ENCODE results near the gene ICOSLG.
"Not testable (repeated sequence)": the region's sequence is repeated elsewhere in the genome, so short reads cannot be mapped to it uniquely, and the experiment has no call there.

The ICOSLG gene

DNA sequence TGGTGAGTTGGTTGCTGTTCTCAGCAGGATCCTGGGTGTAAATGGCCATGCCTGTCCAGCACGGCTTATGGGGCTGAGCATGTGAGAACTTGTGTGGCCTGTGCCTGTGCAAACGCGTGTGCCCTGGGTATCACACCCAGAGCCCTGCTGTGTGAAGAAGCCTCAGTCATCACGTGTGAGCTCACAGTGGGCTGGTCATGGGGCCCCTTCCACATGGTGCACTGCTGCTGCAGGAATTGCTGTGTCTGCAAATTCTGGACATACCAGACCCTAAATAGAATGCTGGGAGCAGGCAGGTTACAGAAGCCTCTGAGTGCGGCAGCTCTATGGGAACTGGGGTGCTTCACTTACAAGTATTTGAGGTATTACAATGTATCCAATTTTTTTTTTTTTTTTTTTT, 17.4 kb downstream of the ICOSLG start:
- not testable (repeated sequence) for H3K4me1 ChIP-seq (ENCODE audit: control insufficient read depth, insufficient read depth, low read length); H3K27ac ChIP-seq (ENCODE audit: insufficient read depth, low read depth, low read length, poor library complexity, severe bottlenecking); H3K4me3 ChIP-seq (ENCODE audit: insufficient read depth, low read depth, low read length); H3K27me3 ChIP-seq (ENCODE audit: control insufficient read depth, insufficient read depth, low read length, poor library complexity, severe bottlenecking); H3K36me3 ChIP-seq (ENCODE audit: control insufficient read depth, insufficient read depth, low read length); H3K9me3 ChIP-seq (ENCODE audit: control insufficient read depth, low read length)
- WGBS, 2 experiments, result no CpG with 5 or more reads among the region's 5 CpGs

GRCh38 chr21:44220674-44221073, 20.1 kb downstream of the ICOSLG start:
- H3K27me3 ChIP-seq (ENCODE audit: control insufficient read depth, insufficient read depth, low read length, poor library complexity, severe bottlenecking); H3K4me3 ChIP-seq (ENCODE audit: insufficient read depth, low read depth, low read length); H3K36me3 ChIP-seq (ENCODE audit: control insufficient read depth, insufficient read depth, low read length); H3K27ac ChIP-seq (ENCODE audit: insufficient read depth, low read depth, low read length, poor library complexity, severe bottlenecking); H3K4me1 ChIP-seq (ENCODE audit: control insufficient read depth, insufficient read depth, low read length); H3K9me3 ChIP-seq (ENCODE audit: control insufficient read depth, low read length): not testable (repeated sequence)
- WGBS, 2 experiments, result no CpG with 5 or more reads among the region's 18 CpGs

- WGBS, 2 experiments, result no CpG with 5 or more reads among the region's 8 CpGs
- H3K27ac ChIP-seq (ENCODE audit: insufficient read depth, low read depth, low read length, poor library complexity, severe bottlenecking), result not testable (repeated sequence)
Measured at GRCh38 chr21:44218461-44218860, 22.3 kb downstream of the ICOSLG start.

DNA sequence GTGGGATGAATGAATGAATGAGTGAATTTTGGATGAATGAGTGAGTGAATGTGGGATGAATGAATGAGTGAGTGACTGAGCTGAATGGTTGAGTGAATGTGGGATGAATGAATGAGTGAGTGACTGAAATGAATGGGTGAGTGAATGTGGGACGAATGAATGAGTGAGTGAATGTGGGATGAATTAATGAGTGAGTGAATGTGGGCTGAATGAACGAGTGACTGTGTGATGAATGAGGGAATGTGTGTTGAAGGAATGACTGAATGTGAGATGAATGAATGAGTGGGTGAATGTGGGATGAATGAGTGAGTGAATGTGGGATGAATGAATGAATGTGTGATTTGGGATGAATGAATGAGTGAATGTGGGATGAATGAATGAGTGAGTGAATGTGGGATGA, 28.8 kb downstream of the ICOSLG start:
- not testable (repeated sequence) for H3K36me3 ChIP-seq (ENCODE audit: control insufficient read depth, insufficient read depth, low read length); H3K4me1 ChIP-seq (ENCODE audit: control insufficient read depth, insufficient read depth, low read length); H3K27me3 ChIP-seq (ENCODE audit: control insufficient read depth, insufficient read depth, low read length, poor library complexity, severe bottlenecking); H3K27ac ChIP-seq (ENCODE audit: insufficient read depth, low read depth, low read length, poor library complexity, severe bottlenecking); H3K9me3 ChIP-seq (ENCODE audit: control insufficient read depth, low read length); H3K4me3 ChIP-seq (ENCODE audit: insufficient read depth, low read depth, low read length)
- no CpG with 5 or more reads among the region's 2 CpGs for WGBS, 2 experiments

More at GRCh38 chr21:44218461-44218860, 22.3 kb downstream of the ICOSLG start:
- H3K4me1 ChIP-seq (ENCODE audit: control insufficient read depth, insufficient read depth, low read length); H3K4me3 ChIP-seq (ENCODE audit: insufficient read depth, low read depth, low read length); H3K36me3 ChIP-seq (ENCODE audit: control insufficient read depth, insufficient read depth, low read length); H3K27me3 ChIP-seq (ENCODE audit: control insufficient read depth, insufficient read depth, low read length, poor library complexity, severe bottlenecking); H3K9me3 ChIP-seq (ENCODE audit: control insufficient read depth, low read length): not testable (repeated sequence)

DNA sequence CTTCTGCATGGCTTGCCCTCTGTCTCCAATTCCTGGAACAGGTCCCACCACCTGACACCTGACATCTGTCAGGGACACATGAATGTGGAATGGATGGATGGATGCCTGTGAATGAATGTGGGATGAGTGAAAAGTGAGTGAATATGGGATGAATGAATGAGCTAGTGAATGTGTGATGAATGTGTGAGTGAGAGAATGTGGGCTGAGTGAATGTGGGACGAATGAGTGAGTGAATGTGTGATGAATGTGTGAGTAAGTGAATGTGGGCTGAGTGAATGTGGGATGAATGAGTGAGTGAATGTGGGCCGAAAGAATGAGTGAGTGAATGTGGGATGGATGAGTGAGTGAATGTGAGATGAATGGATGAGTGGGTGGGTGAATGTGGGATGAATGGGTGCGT, 29.2 kb downstream of the ICOSLG start:
- H3K4me1 ChIP-seq (ENCODE audit: control insufficient read depth, insufficient read depth, low read length); H3K27ac ChIP-seq (ENCODE audit: insufficient read depth, low read depth, low read length, poor library complexity, severe bottlenecking); H3K4me3 ChIP-seq (ENCODE audit: insufficient read depth, low read depth, low read length); H3K27me3 ChIP-seq (ENCODE audit: control insufficient read depth, insufficient read depth, low read length, poor library complexity, severe bottlenecking); H3K9me3 ChIP-seq (ENCODE audit: control insufficient read depth, low read length); H3K36me3 ChIP-seq (ENCODE audit: control insufficient read depth, insufficient read depth, low read length): not testable (repeated sequence)
- WGBS, 2 experiments, result no CpG with 5 or more reads among the region's 3 CpGs

- H3K9me3 ChIP-seq (ENCODE audit: control insufficient read depth, low read length); H3K27ac ChIP-seq (ENCODE audit: insufficient read depth, low read depth, low read length, poor library complexity, severe bottlenecking); H3K27me3 ChIP-seq (ENCODE audit: control insufficient read depth, insufficient read depth, low read length, poor library complexity, severe bottlenecking); H3K4me3 ChIP-seq (ENCODE audit: insufficient read depth, low read depth, low read length); H3K36me3 ChIP-seq (ENCODE audit: control insufficient read depth, insufficient read depth, low read length); H3K4me1 ChIP-seq (ENCODE audit: control insufficient read depth, insufficient read depth, low read length): not testable (repeated sequence)
- 83 to 92% methylated on average over 4 of the region's 15 CpGs for WGBS, 2 experiments
Measured at GRCh38 chr21:44207860-44208646, 32.7 kb downstream of the ICOSLG start.

DNA sequence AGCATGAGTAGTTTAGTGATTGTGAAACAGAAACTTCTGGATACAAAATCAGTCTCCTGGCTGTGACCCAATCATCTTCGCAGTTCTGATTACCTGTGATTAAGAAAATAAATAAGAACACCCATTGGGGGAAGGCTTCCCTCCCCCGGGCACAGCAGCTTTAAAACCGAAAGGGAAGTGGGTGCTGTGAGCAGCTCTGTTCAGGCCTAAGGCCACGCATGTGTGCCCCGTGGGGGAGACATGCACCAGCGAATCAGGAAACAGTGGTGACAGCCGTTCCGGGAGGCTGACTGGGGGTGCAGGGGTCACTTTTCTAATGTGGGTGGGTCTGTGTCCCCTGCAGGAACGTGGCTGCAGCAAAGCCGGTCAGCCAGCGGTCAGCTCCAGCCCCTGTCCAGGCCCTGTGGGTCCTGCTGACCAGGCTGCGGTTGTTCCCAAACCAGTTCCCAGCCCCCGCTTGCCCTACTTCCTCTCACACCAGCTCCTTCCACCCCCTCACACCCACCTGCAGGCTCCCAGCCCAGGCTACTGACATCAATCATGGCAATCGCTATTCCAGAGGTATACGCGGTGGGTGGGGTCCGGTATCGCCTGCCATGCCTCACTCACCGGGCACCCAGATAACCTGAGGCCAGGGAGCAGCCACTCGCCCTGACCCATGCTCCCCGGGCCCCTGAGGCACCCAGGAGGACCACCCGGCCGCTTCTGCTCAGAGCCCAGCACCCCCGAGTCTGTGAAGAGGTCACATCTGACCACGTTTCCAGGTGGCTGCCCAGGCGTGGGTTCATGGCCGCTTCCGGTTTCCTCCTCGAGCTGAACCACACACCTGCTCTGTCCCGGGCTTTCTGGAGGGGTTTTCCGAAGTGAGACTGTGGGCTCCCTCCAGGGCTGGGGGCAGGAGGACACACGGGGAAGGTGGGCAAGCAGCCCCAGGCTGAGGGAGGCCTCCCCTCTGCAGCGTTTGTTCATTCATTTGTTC, 33.8 kb downstream of the ICOSLG start:
- not testable (repeated sequence) for H3K4me3 ChIP-seq (ENCODE audit: insufficient read depth, low read depth, low read length); H3K27ac ChIP-seq (ENCODE audit: insufficient read depth, low read depth, low read length, poor library complexity, severe bottlenecking); H3K9me3 ChIP-seq (ENCODE audit: control insufficient read depth, low read length); H3K4me1 ChIP-seq (ENCODE audit: control insufficient read depth, insufficient read depth, low read length); H3K27me3 ChIP-seq (ENCODE audit: control insufficient read depth, insufficient read depth, low read length, poor library complexity, severe bottlenecking); H3K36me3 ChIP-seq (ENCODE audit: control insufficient read depth, insufficient read depth, low read length)
- WGBS, 2 experiments, result no CpG with 5 or more reads among the region's 33 CpGs

DNA sequence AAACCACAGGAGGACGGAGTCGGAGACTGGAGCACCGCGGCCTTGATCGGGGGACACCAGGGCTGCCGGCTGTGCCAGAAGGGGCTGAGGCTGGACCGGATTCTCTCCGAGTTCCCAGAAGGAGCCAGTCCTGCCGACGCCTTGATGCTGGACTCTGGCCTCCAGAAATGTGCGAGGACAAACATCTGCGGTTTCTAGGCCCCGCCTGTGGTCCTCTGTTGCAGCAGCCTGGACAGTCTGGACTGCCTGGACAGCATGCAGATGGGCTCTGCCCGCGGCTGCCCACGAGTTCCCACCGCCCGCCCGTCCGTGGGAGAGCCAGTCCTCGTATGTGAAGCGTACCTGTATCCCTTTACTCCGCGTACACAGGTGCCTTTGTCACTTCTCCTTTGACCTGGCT, 34.6 kb downstream of the ICOSLG start:
- not testable (repeated sequence) for H3K27me3 ChIP-seq (ENCODE audit: control insufficient read depth, insufficient read depth, low read length, poor library complexity, severe bottlenecking); H3K4me3 ChIP-seq (ENCODE audit: insufficient read depth, low read depth, low read length); H3K9me3 ChIP-seq (ENCODE audit: control insufficient read depth, low read length); H3K4me1 ChIP-seq (ENCODE audit: control insufficient read depth, insufficient read depth, low read length); H3K27ac ChIP-seq (ENCODE audit: insufficient read depth, low read depth, low read length, poor library complexity, severe bottlenecking); H3K36me3 ChIP-seq (ENCODE audit: control insufficient read depth, insufficient read depth, low read length)
- WGBS, 2 experiments, result no CpG with 5 or more reads among the region's 24 CpGs

DNA sequence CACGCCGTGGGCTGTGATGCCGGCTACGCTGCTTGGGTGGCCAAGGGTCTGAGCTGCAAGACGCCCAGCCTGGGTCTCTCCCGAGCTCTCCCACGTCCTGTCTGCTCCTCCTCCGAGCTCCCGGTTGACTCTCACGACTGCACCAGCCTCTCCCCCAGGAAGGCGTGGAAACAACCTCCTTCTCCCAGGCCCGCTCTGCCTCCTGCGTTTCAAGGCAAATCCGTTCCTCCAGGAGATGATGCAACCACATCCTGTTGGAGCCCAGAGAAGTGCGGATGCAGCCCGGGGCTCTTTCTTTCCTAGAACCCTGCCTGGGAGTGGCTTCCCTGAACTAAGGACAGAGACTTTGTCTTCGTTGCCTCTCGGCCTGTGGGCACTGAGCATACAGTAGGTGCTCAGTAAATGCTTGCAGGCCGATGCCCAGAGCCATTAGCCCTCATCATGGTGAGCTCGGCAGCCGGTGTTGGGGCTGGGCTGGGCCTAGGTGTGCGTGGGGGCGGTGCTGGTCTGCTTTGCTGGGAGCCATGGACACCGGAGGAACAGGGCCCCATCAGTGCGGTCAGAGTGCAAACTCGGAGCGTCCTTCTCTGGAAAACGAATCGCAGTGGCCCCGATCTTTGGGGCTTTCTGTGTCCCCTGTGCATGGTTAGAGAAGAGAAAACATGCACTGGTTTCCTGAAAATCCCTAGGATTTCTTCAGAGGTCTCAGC, 38.0 kb downstream of the ICOSLG start:
- not testable (repeated sequence) for H3K9me3 ChIP-seq (ENCODE audit: control insufficient read depth, low read length); H3K27me3 ChIP-seq (ENCODE audit: control insufficient read depth, insufficient read depth, low read length, poor library complexity, severe bottlenecking); H3K4me1 ChIP-seq (ENCODE audit: control insufficient read depth, insufficient read depth, low read length); H3K27ac ChIP-seq (ENCODE audit: insufficient read depth, low read depth, low read length, poor library complexity, severe bottlenecking); H3K4me3 ChIP-seq (ENCODE audit: insufficient read depth, low read depth, low read length); H3K36me3 ChIP-seq (ENCODE audit: control insufficient read depth, insufficient read depth, low read length)
- no CpG with 5 or more reads among the region's 30 CpGs for WGBS, 2 experiments

DNA sequence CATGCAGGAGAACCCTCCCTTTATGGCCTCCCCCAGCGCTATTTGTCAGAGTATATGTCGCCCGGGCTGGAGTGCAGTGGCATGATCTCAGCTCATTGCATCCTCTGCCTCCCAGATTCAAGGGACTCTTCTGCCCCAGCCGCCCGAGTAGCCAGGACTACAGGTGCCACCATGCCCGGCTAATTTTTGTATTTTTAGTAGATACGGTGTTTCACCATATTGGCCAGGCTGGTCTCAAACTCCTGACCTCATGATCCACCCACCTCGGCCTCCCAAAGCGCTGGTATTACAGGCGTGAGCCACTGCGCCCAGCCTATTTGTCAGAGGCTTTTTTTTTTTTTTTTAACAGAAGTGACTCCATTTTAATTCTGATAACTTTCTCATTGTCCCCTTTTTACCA, 40.7 kb downstream of the ICOSLG start:
- not testable (repeated sequence) for H3K9me3 ChIP-seq (ENCODE audit: control insufficient read depth, low read length); H3K4me3 ChIP-seq (ENCODE audit: insufficient read depth, low read depth, low read length); H3K36me3 ChIP-seq (ENCODE audit: control insufficient read depth, insufficient read depth, low read length); H3K4me1 ChIP-seq (ENCODE audit: control insufficient read depth, insufficient read depth, low read length); H3K27me3 ChIP-seq (ENCODE audit: control insufficient read depth, insufficient read depth, low read length, poor library complexity, severe bottlenecking); H3K27ac ChIP-seq (ENCODE audit: insufficient read depth, low read depth, low read length, poor library complexity, severe bottlenecking)
- no CpG with 5 or more reads among the region's 11 CpGs for WGBS, 2 experiments

Measured in ectodermal cell (in vitro differentiated cells).